Kidney (tissue), 14 donors: ENCODE measurements around the gene COL25A1. TPM values are rescaled to one million over a fixed set of nuclear protein-coding genes. Genes with fewer than 3 reads are reported as not detected.

Source experiments
- DNase-seq, 5 donors: peaks; one replicate each; pipeline ENCODE4 v3.0.0-alpha.2; 2013 to 2020
- FAIRE-seq: peaks from 2 replicates; lab custom pipeline; 2012; peaks lifted over from hg19 to GRCh38; lab: Jason Lieb, UNC
- H3K27ac ChIP-seq, 2 donors: one replicate each; pipeline ENCODE4 v1.7.0; 2013; ENCODE audit warnings: low read depth in 2 of 2, low read length in 2 of 2, inconsistent platforms in 1 of 2
- H3K27me3 ChIP-seq: one replicate; pipeline ENCODE4 v1.7.1; 2013; ENCODE audit warnings: low read length, inconsistent platforms; ENCODE audit not compliant: control insufficient read depth, insufficient read depth
- H3K36me3 ChIP-seq, 3 donors: one replicate each; pipeline versions ENCODE4 v1.7.0 to v1.7.1; 2013; ENCODE audit warnings: low read length in 3 of 3, control low read depth in 1 of 3, inconsistent platforms in 1 of 3; ENCODE audit not compliant: insufficient read depth in 3 of 3, control insufficient read depth in 2 of 3
- H3K4me1 ChIP-seq, 3 donors: one replicate each; pipeline versions ENCODE4 v1.7.0 to v1.7.1; 2013; ENCODE audit warnings: low read length in 3 of 3, inconsistent platforms in 1 of 3, low read depth in 1 of 3; ENCODE audit not compliant: control insufficient read depth in 2 of 3, insufficient read depth in 2 of 3
- H3K4me3 ChIP-seq, 3 donors: one replicate each; pipeline versions ENCODE4 v1.7.0 to v1.8.1; 2013; ENCODE audit warnings: low read length in 3 of 3, control low read depth in 1 of 3, inconsistent platforms in 1 of 3
- H3K9ac ChIP-seq, 3 donors: one replicate each; pipeline versions ENCODE4 v1.7.0 to v1.7.1; 2013; ENCODE audit warnings: low read length in 3 of 3, control low read depth in 1 of 3, inconsistent platforms in 1 of 3
- H3K9me3 ChIP-seq, 3 donors: one replicate each; pipeline versions ENCODE4 v1.7.0 to v1.7.1; 2013; ENCODE audit warnings: low read length in 3 of 3, control low read depth in 1 of 3, inconsistent platforms in 1 of 3; ENCODE audit not compliant: control insufficient read depth in 2 of 3, insufficient read depth in 1 of 3
- CTCF ChIP-seq: IDR thresholded peaks from 3 replicates; pipeline ENCODE4 v1.5.1; 2012; ENCODE audit warnings: mild to moderate bottlenecking, moderate library complexity, borderline replicate concordance; ENCODE audit not compliant: insufficient read depth; ENCODE audit errors: extremely low read depth
- intact Hi-C: fragments of 100-400 bp; cut with DNase I; formaldehyde crosslinking; loops from one replicate; pipeline ENCODE4 v1.11.1; 2022
- polyA plus RNA-seq: library from polyadenylated mRNA; stranded (reverse); fragments of 350-450 nt; fragmentation: Illumina TruSeq; extraction: RNeasy Lipid Tissue Mini Kit (QIAGEN cat#74804); gene quantifications from one replicate; pipeline ENCODE4 v1.2.3, GENCODE V29; 2014; ENCODE audit warnings: low read depth, low replicate concordance; ENCODE audit not compliant: insufficient read depth
- total RNA-seq: library from RNA; stranded (reverse); fragmentation: NEBNext Ultra II Directional; extraction: Animal tissue kit (Norgen Biotek cat#: 25700); gene quantifications from one replicate; pipeline ENCODE4 v1.2.1, GENCODE V29; 2021
- donor health status: control.
- donor health status: control.
- donor health status: control.
- donor health status: control.
- donor health status: control.
- donor health status: DM: yes; HTN: yes; CAD: no.
- donor health status: Normal renal cell carcinoma (clear cell type).

The COL25A1 gene
- total and polyA plus RNA-seq, 2 donors from 2014 or later: 0.52 to 2.3 TPM

- TF ChIP-seq CTCF: no peak
- Histone ChIP-seq H3K9ac (no peak overlapping the region), H3K9me3 (no peaks in the 10 kb centered on the region), H3K27me3 (no peaks in the 10 kb centered on the region), H3K4me1 (no peaks in the 10 kb centered on the region), H3K36me3 (no peaks in the 10 kb centered on the region), H3K27ac (no peak overlapping the region), H3K4me3 (no peak overlapping the region)
- FAIRE-seq: no peak
- no peak for DNase-seq
- intact Hi-C loops: no loop called here
Observed at GRCh38 chr4:108982402-108983185, 319.9 kb downstream of the COL25A1 start.

GRCh38 chr4:108980455-108981239 is 321.8 kb downstream of the COL25A1 start:
- no peak overlapping the region for H3K4me3 ChIP-seq
- H3K27ac ChIP-seq: no peak overlapping the region
- FAIRE-seq (no peak), DNase-seq (no peak)
- H3K27me3 ChIP-seq: no peaks in the 10 kb centered on the region
- H3K4me1 ChIP-seq: no peaks in the 10 kb centered on the region
- no peak for TF ChIP-seq CTCF
- no peak overlapping the region for H3K9ac ChIP-seq
- no peaks in the 10 kb centered on the region for H3K9me3 ChIP-seq
- H3K36me3 ChIP-seq: no peaks in the 10 kb centered on the region
- intact Hi-C loops: no loop called here

- no peak overlapping the region for H3K4me3 ChIP-seq
- no peak overlapping the region for H3K9ac ChIP-seq
- DNase-seq (no peak), FAIRE-seq (no peak)
- H3K9me3 ChIP-seq: no peaks in the 10 kb centered on the region
- TF ChIP-seq CTCF: no peak
- intact Hi-C loops: no loop called here
- H3K27ac ChIP-seq: no peak overlapping the region
- H3K36me3 ChIP-seq: no peaks in the 10 kb centered on the region
- no peaks in the 10 kb centered on the region for H3K4me1 ChIP-seq
- no peaks in the 10 kb centered on the region for H3K27me3 ChIP-seq
Observed at GRCh38 chr4:108979759-108980158, 322.7 kb downstream of the COL25A1 start.
